ENCODE measurements around the gene ETV4.
"Not testable (repeated sequence)": the region's sequence is repeated elsewhere in the genome, so short reads cannot be mapped to it uniquely, and the experiment has no call there.

ETV4 gene

DNA sequence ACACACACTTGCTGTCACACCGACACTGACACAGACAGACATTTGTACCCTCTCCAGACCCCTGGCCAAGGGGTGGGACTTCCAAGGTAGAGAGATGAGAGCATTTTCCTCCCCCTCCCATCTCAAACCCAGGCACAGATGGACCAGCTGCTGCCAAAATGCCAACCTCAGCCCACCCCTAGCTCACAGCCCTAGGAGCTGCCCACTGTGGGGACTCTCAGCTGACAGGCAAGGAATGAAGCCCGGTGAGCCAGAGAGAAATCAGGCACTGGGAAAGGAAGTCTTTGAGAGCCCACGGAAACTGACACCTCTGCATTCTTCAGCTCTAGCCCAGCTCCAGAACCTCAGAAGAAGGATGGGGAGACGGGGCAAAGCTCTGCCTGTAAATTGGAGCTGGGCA, 2.8 kb downstream of the ETV4 start:
- no peak for DNase-seq

DNA sequence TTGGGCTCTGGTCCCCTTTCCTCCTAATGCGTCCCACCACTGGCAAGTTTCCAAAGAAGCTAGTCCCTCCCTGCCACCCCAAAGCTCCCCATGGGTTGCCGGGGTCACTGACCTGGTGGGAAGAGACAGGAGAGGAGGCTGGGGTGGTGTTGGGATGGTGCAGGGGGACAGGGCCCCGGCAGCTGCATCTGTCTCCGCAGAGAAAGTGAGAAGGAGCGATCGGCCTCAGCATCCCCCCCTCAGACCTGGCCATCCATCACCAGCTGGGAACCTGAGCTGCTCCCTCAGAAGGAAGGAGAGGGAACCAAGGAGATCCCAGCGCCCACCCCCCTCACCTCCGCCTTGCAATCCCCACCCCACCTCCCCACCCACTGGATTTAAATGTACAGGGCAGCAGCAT, 3.3 kb downstream of the ETV4 start:
- no peak for DNase-seq

DNA sequence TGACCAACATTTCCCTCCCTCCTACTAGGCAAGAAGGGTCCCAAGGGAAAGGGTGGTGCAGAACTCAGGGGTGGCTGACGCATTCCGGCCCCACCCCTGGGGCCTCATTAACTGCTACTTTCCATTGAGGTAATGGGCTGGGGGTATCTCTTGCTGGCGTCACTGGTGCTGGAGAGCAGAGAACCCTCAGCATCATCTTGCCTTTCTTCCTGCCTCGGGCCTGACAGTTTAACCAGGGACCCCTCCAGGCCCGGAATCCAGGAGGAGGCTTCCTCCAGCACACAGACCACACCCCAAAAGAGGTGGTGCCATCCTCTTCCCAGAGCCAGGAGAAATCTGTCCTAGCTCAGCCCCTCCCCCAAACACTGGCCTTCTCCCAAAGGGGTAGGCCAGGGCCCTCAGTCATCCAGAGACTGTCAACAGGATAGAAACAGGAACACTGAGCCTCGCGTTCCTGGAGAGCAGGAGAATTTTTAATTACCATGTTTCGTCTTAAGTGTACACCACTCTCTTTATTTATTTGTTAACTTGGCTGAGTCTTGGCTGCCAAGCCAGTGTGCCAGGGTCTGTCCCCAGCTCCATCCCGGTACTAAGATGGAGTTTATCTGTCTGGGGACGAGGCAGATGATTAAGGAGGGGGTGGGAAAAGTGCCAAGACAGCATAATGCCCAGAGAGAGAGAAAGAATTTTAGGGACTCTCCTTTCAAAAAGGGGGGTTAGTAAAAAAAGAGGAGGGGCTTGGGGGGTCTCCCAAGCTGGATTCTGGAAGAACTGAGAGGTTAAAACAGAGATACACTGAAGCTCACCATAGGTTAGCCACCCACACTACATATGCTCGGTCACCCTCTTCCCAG, 5.1 kb downstream of the ETV4 start:
- no peak for DNase-seq

DNA sequence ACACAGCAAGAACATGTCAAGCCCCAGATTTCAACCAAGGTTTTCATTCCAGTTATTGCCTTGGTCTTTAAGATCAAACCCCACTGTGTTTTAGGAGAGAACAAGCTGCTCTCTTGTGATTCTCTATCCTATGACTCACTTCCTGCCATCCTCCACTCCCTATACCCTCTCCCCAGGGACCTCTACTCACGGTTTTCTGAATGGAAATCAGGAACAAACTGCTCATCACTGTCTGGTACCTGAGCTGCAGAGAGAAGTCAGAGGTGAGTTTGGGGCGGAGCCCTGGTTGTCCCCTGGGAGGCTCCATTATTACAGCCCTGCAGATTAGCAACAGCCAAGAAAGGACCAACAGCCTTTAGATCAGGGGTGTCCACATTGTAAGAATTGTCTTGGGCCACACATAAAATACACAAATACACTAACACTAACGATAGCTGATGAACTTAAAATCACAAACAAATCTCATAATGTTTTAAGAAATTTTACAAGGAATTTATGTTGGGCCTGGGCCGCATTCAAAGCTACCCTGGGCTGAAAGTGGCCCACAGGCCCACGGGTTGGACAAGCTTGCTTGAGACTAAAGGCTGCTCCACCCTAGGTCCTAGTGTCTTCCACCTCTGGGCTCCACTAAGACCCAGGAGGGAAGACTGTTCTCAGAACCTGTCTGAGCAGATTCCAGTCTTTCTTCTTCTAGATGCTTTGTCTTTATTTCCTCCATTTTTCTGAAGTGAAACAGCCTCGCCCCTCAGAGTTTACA, 9.7 kb downstream of the ETV4 start:
- DNase-seq = no peak

DNA sequence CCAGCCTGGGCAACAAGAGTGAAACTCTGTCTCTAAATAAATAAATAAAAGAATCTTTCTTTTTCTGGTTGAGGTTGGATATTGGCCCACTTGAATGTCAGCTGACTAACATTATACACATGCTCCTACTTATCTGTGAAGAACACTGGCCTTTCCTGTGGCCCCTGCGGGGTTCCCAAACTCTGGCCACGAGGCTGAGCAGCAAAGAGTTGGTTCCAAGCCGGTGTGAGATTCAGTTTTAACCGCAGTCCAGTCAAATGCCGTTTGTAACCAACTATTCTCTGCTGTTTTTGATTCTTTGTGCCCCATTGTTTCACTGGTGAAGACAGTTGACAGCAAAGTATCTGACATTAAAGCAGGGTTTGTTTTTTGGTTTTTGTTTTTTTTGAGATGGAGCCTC, 11.2 kb downstream of the ETV4 start:
- no peak for DNase-seq

DNA sequence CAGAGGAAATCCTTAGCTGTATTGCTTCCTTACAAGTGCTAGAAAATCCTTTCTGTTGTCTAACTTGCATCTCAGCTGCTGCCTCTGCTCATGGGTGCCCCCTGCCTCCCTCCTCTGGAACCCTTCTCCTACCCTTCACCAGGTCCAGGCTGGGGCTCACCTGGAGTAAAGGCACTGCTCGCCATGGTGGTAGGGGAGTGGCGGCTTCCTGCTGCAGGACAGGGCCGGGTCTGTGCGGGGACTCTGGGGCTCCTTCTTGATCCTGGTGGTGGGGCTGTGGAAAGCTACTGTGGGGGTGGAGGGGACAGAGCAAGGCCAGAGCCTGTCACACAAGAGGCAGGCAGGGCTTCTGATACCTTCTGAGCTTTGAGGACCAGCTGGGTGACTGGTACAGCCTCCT, 12.4 kb downstream of the ETV4 start:
- no peak for DNase-seq

DNA sequence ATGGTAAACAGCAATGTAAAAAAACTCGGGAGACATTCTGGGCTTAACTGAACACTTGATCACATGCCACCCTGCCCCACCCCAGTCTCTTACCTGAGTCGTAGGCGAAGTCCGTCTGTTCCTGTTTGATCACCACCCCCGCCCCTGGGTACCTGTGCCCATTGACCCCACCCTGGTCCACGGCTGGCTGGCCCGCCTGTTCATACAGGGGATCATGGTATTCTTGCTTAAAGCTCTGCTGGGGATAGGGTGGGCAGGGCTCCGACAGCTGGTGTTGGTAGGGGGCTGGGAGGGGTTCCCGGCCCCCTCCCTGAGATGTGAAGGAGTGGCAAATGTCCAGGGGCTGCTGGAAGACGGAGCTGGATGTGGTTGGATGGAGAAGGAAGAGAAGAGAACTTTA, 13.6 kb downstream of the ETV4 start:
- DNase-seq = no peak

DNA sequence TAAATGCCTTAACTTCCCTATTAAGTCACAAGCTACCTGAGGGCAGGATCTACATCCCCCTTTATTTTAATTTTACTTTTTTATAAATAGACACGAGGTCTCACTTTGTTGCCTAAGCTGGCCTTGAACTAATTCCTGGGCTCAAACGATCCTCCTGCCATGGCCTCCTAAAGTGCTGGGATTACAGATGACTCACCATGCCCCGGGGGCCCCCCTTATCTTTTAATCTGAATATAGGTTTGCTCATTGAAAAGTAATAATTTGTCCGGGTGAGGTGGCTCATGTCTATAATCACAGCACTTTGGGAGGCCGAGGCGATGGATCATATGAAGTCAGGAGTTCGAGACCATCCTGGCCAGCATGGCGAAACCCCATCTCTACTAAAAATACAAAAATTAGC, 14.2 kb downstream of the ETV4 start:
- DNase-seq = no peak

DNA sequence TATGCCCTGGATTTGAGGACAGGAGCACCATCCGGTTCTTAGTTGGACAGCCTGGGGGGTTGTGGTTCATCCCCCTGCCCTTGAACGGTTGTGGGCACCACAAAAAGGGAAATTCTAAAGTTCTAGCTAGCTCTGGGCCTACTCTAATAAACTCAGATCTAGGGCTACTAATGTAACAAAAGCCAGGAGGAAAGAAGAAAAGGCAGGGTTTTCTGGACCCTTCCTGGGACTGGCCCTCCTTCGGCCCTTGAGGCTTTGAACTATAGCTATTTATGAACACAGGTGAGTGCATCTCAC, 15.1 kb downstream of the ETV4 start:
- no peak for DNase-seq

DNA sequence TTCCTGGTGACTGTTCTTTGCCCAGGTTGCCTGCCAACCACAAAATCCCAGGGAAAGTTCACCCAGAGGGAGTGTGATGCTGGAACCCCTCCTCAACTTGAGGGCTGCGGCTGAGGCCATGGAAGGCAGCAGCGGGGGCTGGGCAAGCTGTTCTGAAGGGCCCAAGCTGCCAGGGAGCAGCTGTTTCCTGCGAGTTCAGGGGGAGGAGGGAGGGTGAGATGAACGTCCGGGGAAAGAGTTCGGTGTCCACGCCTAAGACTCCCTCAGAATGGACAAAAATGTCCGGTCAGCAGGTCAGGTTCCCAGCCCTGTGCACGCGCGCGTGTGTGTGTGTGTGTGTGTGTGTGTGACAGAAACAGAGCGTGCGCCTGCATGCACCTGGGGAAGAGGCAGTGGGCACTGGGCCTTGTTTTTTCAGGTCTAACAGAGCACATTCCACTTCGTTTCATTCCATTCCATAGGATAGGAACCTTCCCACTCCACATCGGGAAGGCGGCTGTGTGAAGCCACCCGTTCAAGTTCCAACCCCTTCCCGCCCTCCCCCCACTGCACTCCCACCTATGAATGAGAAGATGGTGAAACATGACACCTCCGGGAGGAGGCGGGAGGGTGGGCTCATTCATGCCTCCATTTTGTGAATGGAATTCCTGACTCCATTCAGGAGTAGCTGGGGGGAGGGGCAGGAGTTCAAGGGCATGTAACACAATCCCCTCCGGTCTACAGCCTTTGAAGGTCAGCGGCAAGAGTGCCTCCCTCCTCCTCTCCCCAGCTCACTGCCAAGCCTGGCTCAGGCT, 15.7 kb downstream of the ETV4 start:
- no peak for DNase-seq

DNA sequence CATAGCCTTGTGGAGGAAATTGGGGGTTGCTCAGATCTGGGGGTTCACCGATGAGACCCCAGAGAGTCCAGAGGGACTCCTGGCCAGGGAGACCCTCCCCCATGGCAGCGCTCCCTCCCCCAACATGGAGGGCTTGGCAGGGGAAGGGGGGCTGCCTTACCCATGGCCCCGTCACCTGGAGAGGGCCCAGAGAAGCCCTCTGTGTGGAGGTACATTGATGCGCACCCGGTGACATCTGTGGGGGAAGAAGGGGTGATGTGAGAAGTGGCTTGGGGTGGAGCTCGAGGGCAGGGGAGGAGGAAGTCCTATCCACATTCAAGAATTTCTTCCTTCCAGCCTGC, 16.2 kb downstream of the ETV4 start:
- DNase-seq = no peak

DNA sequence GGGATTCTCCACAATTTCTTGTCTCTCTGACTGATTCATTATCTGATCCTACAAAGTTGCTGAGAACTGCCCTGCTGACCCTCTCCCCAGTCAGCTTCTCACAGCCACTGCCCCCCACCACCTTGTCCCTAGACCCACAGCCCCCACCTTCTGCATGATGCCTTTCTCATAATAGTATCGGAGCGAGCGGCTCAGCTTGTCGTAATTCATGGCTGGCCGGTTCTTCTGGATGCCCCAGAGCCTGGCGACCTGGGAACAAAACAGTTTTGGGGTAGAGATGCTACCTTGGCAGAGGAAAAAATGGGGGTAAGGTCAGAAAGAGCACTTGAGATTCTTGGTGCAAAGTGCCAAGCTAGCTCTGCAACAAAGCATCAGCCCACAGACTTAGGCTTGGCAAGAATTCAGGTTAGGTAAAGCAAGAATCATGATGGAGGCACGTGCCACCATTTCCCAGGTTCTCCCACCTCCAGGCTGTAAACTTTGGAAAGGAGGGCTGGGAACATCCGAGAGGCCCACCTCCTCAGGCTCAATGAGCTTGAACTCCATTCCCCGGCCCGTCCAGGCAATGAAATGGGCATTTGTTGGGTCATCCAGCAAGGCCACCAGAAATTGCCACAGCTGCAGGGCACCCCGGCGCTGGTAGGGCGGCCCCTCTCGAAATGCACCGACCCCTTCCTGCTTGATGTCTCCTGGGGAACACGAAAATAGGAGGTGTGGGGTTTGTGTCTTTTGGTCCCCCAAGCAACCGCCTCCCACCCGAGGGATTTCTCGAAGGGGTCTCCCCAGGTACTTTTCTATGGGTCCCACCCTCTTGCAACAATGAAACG, 16.9 kb downstream of the ETV4 start:
- DNase-seq = no peak

DNA sequence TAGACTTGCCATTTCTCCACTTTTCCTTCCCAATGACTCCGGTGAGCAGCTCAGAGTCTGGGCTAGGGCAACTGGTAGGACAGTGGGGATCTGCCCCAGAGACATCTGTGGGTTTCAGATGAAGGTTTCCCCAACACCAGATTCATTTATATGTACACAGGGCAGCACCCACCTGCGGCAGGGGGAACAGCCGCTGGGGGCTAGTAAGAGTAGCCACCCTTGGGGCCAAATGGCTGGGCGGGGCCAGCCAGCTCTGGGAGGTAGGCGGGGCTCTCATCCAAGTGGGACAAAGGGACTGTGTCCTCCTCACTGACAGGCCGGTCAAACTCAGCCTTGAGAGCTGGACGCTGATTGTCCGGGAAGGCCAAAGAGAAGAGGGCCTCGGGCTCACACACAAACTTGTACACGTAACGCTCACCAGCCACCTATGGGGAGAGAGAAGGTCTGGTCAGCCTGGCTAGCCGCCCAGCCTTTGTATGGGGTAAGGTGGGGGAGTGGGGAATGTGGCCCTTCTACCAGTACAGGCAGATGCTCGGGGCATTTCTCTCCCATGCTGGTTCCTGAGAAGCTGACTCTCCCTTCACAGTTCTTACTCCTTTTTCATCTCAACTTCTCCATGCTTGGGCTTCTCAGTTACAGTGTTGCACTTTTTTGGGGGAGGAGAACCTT, 17.7 kb downstream of the ETV4 start:
- no peak for DNase-seq

DNA sequence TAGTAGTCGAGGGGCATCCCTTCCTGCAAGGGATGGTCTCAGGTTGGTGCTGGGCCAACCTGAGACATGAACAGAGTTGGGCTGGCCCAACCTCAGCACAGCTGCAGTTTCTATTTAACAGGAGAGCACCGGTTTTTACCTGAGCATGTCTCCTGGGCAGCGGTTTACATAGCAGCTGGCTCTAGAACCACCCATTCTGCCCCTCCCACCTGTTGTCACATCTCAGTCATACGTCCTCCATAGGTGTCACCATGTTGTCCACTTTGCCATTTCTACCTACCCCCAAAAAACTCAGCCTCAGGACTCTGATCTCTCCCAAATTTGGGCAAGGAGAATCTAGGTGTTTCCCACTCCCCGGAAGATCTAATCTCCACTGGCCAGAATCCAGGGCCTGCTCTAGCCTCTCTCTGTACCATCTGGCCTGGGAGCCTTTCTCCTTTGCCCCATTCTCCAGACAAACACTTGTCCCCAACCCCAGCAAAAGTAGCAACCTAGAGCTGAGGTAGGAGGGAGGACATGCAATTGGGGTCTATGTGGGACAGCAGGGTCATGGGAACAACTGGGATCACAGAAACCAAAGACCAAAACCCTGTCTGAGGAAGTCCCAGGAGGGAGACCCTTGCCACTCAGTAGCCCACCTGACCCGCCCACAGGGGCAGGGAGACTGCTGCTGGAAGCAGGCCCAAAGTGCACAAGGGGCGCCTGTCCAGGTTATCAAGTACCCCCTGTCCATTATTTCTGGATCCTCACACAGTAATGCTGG, 19.1 kb downstream of the ETV4 start:
- DNase-seq = no peak

DNA sequence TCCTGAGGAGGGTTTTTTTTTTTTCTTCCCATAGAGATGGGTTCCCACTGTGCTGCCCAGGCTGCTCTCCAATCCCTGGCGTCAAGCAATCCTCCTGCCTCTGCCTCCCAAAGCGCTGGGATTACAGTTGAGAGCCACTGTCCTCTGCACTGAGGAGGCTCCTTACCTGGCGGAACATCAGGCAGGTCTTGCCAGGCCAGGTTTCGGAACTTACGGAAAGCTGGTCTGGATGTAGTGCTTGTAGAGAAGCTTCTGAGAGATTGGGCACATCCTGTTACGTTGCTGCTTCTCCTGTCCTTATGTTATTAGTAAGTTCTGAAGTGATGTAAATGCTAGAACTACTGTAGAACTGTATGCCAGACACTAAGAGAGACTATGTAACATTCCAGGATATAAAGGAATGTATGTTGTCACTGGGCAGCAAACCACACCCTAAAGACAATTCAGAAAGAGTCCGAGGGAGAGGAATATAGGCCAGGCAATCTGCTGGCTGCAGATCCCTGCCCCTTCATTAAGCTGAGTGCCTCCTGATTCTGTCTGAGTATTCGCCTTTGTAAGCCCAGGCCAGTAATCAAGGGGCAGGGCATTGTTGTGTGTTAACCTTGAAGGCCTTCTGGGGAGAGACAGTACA, 21.1 kb downstream of the ETV4 start:
- DNase-seq = no peak

DNA sequence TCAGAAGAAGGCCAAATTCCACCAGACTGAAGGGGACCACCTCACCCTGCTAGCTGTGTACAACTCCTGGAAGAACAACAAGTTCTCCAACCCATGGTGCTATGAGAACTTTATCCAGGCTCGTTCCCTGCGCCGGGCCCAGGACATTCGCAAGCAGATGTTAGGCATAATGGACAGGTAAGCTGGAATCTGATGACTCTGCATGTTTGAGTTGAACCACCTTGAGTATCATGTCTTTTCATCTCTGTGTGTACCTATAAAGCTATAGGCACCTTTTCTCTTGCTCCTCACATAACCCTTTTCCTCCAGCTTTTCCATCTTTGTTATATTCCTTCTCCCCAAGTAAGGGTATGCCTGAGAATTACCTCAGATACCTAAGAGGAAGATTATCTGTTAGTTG, 24.8 kb downstream of the ETV4 start:
- DNase-seq = no peak

DNA sequence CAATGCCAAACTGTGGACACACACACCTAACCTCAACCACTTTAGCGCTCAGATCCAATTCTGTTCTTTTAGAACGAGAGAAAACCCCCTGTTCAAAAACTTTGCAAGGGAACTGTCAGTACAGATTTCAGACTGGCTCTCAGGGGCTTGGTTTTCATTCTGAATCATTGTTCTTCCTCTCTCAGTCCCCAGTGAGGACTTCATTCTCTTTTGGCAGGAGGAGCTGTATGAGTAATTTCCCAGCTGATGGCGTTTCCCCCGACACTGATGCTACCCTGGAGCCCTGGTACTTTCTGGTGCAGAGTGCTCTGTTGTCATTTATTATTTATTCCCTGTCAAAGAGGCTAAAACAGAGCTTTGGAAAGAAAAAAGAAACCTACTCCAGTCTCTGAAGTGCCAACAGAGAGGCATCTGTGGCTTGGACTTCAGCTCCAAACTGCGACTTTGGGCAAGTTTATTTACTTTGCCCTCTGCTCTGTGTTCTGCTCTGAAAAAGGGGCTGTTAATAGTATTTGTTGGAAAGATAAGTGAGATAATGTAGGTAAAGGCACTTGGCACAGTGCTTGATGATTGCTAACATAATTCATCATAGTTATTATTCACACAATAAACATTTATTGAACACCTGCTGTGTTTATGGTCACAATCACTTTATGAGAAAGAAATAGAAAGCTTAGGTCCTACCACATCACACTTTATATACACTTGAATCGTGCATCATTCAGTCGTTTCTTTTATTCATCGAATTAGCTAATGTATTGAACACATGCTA, 28.3 kb downstream of the ETV4 start:
- DNase-seq = no peak

DNA sequence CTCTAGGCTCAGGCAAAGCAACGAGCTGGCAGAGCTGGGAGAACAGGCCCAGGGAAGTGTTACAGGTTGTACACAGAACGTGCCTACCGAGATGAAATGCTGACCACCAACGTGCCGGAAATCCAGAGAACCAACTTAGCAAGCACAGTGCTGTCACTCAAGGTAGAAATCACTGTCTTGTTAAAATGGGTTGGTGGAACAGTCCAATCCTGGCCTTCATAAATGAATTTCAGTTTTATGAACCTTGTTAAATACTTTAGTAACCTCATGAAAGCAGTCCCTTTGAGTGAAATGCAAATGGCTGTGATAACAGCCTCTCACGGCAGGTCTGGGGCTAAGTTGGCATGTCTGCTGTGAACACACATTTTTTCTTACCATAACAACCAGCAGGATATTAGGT, 29.0 kb downstream of the ETV4 start:
- no peak for DNase-seq

DNA sequence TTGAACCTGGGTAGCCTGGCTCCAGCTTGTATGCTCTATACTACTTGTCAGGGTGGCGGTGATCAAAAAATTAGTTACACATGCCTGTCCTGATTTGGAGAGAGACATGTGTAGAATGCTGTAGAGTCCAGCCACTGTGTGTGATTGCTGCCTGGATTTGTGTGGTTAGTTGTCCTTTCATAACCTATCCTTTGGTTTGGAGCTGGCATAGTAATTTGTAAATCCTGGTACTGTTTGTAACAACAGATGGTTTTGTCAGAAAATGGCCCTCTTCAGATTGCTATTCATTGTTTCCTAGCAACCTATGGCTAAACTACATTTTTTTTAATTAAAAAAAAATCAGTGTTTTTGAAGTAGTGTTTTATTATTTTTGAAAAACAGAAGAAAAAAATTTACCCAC, 30.5 kb downstream of the ETV4 start:
- no peak for DNase-seq

DNA sequence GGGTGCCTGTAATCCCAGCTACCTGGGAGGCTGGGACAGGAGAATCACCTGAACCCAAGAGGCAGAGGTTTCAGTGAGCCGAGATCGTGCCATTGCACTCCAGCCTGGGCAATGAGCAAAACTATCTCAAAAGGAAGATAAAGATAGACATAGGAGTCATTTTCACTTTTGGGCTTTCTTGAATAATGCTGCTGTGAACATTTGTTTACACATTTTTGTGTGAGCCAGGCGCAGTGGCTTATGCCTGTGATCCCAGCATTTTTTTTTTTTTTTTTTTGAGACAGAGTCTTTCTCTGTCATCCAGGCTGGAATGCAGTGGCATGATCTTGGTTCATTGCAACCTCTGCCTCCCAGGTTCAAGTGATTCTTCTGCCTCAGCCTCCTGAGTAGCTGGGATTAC, 34.9 kb downstream of the ETV4 start:
- DNase-seq = not testable (repeated sequence)
